B cell (primary cell): ENCODE data around the gene VCPKMT. TPM values are rescaled to one million over a fixed set of nuclear protein-coding genes. Genes with fewer than 3 reads are reported as not detected.

Source experiments
- ATAC-seq: fragments of 200-7000 bp; cut with Tn5 transposase; one replicate; pipeline ENCODE4 v1.10.0; 2021; ENCODE audit warnings: low read depth, mild to moderate bottlenecking, moderate number of reproducible peaks, moderate library complexity
- CTCF ChIA-PET: fragments of 350-600 bp; sonication (Branson Sonifier 250); formaldehyde crosslinking; loops from one replicate; lab custom pipeline; 2021; ENCODE audit warnings: antibody characterized with exemption, inconsistent platforms; lab: Charles Lee
- POLR2A ChIA-PET: fragments of 350-600 bp; sonication (Branson Sonifier 250); formaldehyde crosslinking; loops from one replicate; lab custom pipeline; 2021; ENCODE audit warnings: antibody characterized with exemption; lab: Charles Lee
- DNase-seq: peaks from one replicate; pipeline ENCODE4 v3.0.0; 2013
- H2AFZ ChIP-seq: 2 replicates; pipeline ENCODE4 v1.6.1; 2012; ENCODE audit warnings: mild to moderate bottlenecking, low read depth, low read length; ENCODE audit not compliant: insufficient read depth, poor library complexity, severe bottlenecking
- H3K27ac ChIP-seq, 2 donors: 1 replicate in 1 of 2; 2 replicates in 1 of 2; pipeline ENCODE4 v1.5.1; 2012 to 2013; ENCODE audit warnings: low read length in 2 of 2, mild to moderate bottlenecking in 2 of 2, moderate library complexity in 1 of 2
- H3K27me3 ChIP-seq, 4 experiments: fragments of 200-600 bp in 1 of 4; sonication (generic) in 1 of 4; replicated peaks in 1 of 4; 1 replicate in 2 of 4; 2 replicates in 2 of 4; pipeline versions ENCODE4 v1.6.1 to v1.7.0; 2013 to 2016; ENCODE audit warnings: low read length in 3 of 4, mild to moderate bottlenecking in 2 of 4, mixed read lengths in 1 of 4, moderate library complexity in 1 of 4; ENCODE audit not compliant: insufficient read depth in 4 of 4, control insufficient read depth in 3 of 4; ENCODE audit errors: control extremely low read depth in 1 of 4
- H3K36me3 ChIP-seq, 2 experiments: replicated peaks in 1 of 2; 1 replicate in 1 of 2; 2 replicates in 1 of 2; pipeline versions ENCODE4 v1.6.1 to v1.7.1; 2013; ENCODE audit warnings: low read length in 1 of 2; ENCODE audit not compliant: insufficient read depth in 2 of 2, control insufficient read depth in 1 of 2; ENCODE audit errors: control extremely low read depth in 1 of 2, extremely low read depth in 1 of 2
- H3K4me1 ChIP-seq, 2 donors: fragments of 200-600 bp in 1 of 2; sonication (generic) in 1 of 2; 1 replicate in 1 of 2; 2 replicates in 1 of 2; pipeline versions ENCODE4 v1.5.1 to v1.6.1; 2013 to 2017; ENCODE audit warnings: low read length in 2 of 2; ENCODE audit not compliant: control insufficient read depth in 2 of 2, insufficient read depth in 2 of 2
- H3K4me2 ChIP-seq: replicated peaks from 2 replicates; pipeline ENCODE3; 2012; ENCODE audit warnings: mild to moderate bottlenecking, low read depth, low read length; ENCODE audit not compliant: poor library complexity, severe bottlenecking
- H3K4me3 ChIP-seq, 5 experiments: fragments of 200-600 bp in 1 of 5; sonication (generic) in 1 of 5; 1 replicate in 3 of 5; 2 replicates in 2 of 5; pipeline versions ENCODE4 v1.5.1 to v1.7.0; 2011 to 2016; ENCODE audit warnings: low read length in 4 of 5, mild to moderate bottlenecking in 4 of 5, low read depth in 2 of 5, control low read depth in 1 of 5, moderate library complexity in 1 of 5; ENCODE audit not compliant: insufficient read depth in 1 of 5; ENCODE audit errors: control extremely low read depth in 1 of 5, extremely low read depth in 1 of 5
- H3K79me2 ChIP-seq: fragments of 200-600 bp; sonication (generic); one replicate; pipeline ENCODE4 v1.6.0; 2016; ENCODE audit warnings: low read length; ENCODE audit not compliant: control insufficient read depth, insufficient read depth
- H3K9ac ChIP-seq: fragments of 200-600 bp; sonication (generic); 2 replicates; pipeline ENCODE4 v1.6.1; 2017; ENCODE audit warnings: mild to moderate bottlenecking, low read length, moderate library complexity
- H3K9me3 ChIP-seq, 3 donors: one replicate each; pipeline versions ENCODE4 v1.6.1 to v1.7.1; 2013; ENCODE audit warnings: low read length in 2 of 3; ENCODE audit not compliant: control insufficient read depth in 2 of 3, insufficient read depth in 1 of 3; ENCODE audit errors: control extremely low read depth in 1 of 3
- H4K20me1 ChIP-seq: 2 replicates; pipeline ENCODE4 v1.6.0; 2012; ENCODE audit warnings: mild to moderate bottlenecking, low read length; ENCODE audit not compliant: insufficient read depth, control insufficient read depth, poor library complexity, severe bottlenecking
- H3K27ac Mint-ChIP-seq: one replicate; pipeline ENCODE4 v1.8.0; 2021; ENCODE audit warnings: mixed read lengths
- H3K27me3 Mint-ChIP-seq: one replicate; pipeline ENCODE4 v1.8.0; 2021; ENCODE audit warnings: mixed read lengths
- H3K4me1 Mint-ChIP-seq: one replicate; pipeline ENCODE4 v1.8.0; 2021; ENCODE audit warnings: mixed read lengths
- H3K4me3 Mint-ChIP-seq: one replicate; pipeline ENCODE4 v1.8.0; 2021; ENCODE audit warnings: mixed read lengths
- H3K9me3 Mint-ChIP-seq: one replicate; pipeline ENCODE4 v1.8.0; 2022; ENCODE audit warnings: mixed read lengths; ENCODE audit not compliant: insufficient read depth
- EZH2 ChIP-seq: IDR thresholded peaks from 2 replicates; pipeline ENCODE4 v1.6.1; 2012; ENCODE audit warnings: borderline replicate concordance, low read depth, mild to moderate bottlenecking, moderate library complexity, low read length; ENCODE audit not compliant: insufficient read depth, poor library complexity, severe bottlenecking
- WGBS: methylation state at CpG from one replicate; pipeline ENCODE4 v1.1.5; 2013; ENCODE audit warnings: missing lambda C conversion rate; ENCODE audit not compliant: insufficient coverage; 5-methylcytosine and 5-hydroxymethylcytosine counted together
- intact Hi-C: fragments of 100-400 bp; cut with micrococcal nuclease; formaldehyde crosslinking; loops from one replicate; pipeline ENCODE4 v1.10.0; 2022
- polyA plus RNA-seq: library from polyadenylated mRNA; depleted of rRNA; stranded (reverse); fragments of >200 nt; gene quantifications from 2 replicates; pipeline ENCODE4 v1.2.3, GENCODE V29; 2012
- total RNA-seq, 2 donors: library from RNA; stranded (reverse); fragments of 120-200 nt in 1 of 2; gene quantifications; 1 replicate in 1 of 2; 2 replicates in 1 of 2; pipeline versions ENCODE4 v1.2.3 to v1.2.4, GENCODE V29; 2013 to 2022
- TF ChIP-seq, protein P1 (sequence below): fragments of 200-600 bp; IDR thresholded peaks from one replicate; pipeline ENCODE4 v1.8.0; 2022; ENCODE audit warnings: antibody characterized with exemption, mild to moderate bottlenecking

The VCPKMT gene
- total and polyA plus RNA-seq, 2 donors (not counting 1 experiment from before 2014, with no cell fraction given): 27.1 to 40.3 TPM

DNA sequence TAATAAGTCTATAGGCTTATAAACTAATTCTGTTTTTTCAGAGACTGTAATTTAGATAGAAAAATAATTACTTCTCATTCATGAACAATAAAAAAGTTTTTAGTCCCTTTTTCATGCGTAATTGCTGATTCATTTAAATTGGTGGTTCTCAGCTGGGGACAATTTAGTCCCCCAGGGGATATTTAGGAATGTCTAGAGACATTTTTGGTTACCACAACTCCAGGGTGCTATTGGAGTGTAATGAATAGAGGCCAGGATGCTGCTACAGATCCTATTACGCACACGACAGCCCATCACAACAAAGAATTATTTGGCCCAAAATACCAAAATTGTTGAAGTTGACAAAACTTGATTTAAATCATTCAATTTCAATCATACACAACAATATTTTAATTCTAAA lies 22.8 kb upstream of the VCPKMT start:
- ChIA-PET POLR2A (interaction anchor here (0.7 kb wide), 1 partner anchor 21 kb away, joined by 3 read pairs; no protein-coding TSS in a partner anchor), CTCF (interaction anchor here (0.6 kb wide), 1 partner anchor 551 kb away, joined by 3 read pairs; no protein-coding TSS in a partner anchor)
- no peaks in the 10 kb centered on the region for H3K79me2 ChIP-seq
- no peak for TF ChIP-seq EZH2
- TF ChIP-seq, protein P1, sequence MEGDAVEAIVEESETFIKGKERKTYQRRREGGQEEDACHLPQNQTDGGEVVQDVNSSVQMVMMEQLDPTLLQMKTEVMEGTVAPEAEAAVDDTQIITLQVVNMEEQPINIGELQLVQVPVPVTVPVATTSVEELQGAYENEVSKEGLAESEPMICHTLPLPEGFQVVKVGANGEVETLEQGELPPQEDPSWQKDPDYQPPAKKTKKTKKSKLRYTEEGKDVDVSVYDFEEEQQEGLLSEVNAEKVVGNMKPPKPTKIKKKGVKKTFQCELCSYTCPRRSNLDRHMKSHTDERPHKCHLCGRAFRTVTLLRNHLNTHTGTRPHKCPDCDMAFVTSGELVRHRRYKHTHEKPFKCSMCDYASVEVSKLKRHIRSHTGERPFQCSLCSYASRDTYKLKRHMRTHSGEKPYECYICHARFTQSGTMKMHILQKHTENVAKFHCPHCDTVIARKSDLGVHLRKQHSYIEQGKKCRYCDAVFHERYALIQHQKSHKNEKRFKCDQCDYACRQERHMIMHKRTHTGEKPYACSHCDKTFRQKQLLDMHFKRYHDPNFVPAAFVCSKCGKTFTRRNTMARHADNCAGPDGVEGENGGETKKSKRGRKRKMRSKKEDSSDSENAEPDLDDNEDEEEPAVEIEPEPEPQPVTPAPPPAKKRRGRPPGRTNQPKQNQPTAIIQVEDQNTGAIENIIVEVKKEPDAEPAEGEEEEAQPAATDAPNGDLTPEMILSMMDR: no peak
- H3K4me1 ChIP-seq: no peaks in the 10 kb centered on the region
- Mint-ChIP-seq H3K9me3 (no peaks in the 10 kb centered on the region), H3K4me3 (no peak overlapping the region), H3K27me3 (no peaks in the 10 kb centered on the region), H3K27ac (no peak overlapping the region), H3K4me1 (no peaks in the 10 kb centered on the region)
- DNase-seq (no peak), ATAC-seq (no peak)
- intact Hi-C loops: loop anchor here (10.0 kb wide), 1 partner anchor 56 kb away; no protein-coding TSS in a partner anchor
- H3K36me3 ChIP-seq: no peaks in the 10 kb centered on the region
- no peaks in the 10 kb centered on the region for H4K20me1 ChIP-seq
- H3K9ac ChIP-seq: no peak overlapping the region
- WGBS: 100% methylated on average over 1 of the region's 3 CpGs
- no peak overlapping the region for H3K4me2 ChIP-seq
- no peak overlapping the region for H3K27ac ChIP-seq
- H3K27me3 ChIP-seq: no peaks in the 10 kb centered on the region
- H2AFZ ChIP-seq: no peak overlapping the region
- no peaks in the 10 kb centered on the region for H3K9me3 ChIP-seq
- no peak overlapping the region for H3K4me3 ChIP-seq

DNA sequence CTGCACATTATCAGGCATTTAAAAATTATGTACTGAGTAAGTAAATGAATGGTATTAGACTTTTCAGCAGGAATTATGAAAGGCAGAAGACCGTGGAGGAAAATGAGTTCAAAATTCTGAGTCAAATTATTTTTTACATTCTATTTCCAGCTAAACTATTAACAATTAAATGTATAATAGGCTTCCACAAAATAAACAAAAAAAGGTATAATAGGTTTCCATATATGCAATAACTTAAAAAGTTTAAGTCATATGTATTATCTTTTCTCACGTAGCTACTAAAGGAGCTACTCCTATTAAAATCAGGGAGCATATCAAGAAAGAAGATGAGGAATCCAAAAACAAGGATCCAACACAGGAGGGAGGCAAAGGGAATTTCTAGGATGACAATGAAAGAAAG lies 11.4 kb upstream of the VCPKMT start:
- H3K36me3 ChIP-seq: peaks cover 13 to 29% of the 10 kb centered on the region in 2 experiments
- DNase-seq (no peak), ATAC-seq (no peak)
- no peak overlapping the region for H3K9ac ChIP-seq
- ChIA-PET POLR2A (no interaction called here), CTCF (no interaction called here)
- no peak overlapping the region for H3K4me2 ChIP-seq
- Mint-ChIP-seq H3K27ac (no peak overlapping the region), H3K4me1 (no peaks in the 10 kb centered on the region), H3K4me3 (no peak overlapping the region), H3K9me3 (no peaks in the 10 kb centered on the region), H3K27me3 (no peaks in the 10 kb centered on the region)
- intact Hi-C loops: no loop called here
- H2AFZ ChIP-seq: no peak overlapping the region
- no peaks in the 10 kb centered on the region for H3K27me3 ChIP-seq
- no CpG with 5 or more reads among the region's 2 CpGs for WGBS
- H3K79me2 ChIP-seq: no peaks in the 10 kb centered on the region
- H3K4me1 ChIP-seq: no peaks in the 10 kb centered on the region
- H3K4me3 ChIP-seq: no peak overlapping the region
- no peak overlapping the region for H3K27ac ChIP-seq
- no peaks in the 10 kb centered on the region for H4K20me1 ChIP-seq
- TF ChIP-seq, protein P1: no peak
- TF ChIP-seq EZH2: no peak
- H3K9me3 ChIP-seq: no peaks in the 10 kb centered on the region
